Mesenchymal stem cell (in vitro differentiated cells and primary cell): Measurements from ENCODE around the gene ELFN1. TPM values are rescaled to one million over a fixed set of nuclear protein-coding genes. Genes with fewer than 3 reads are reported as not detected.

Source experiments
- DNase-seq: peaks from one replicate; pipeline ENCODE4 v3.0.0-alpha.2; 2013
- H2AFZ ChIP-seq: one replicate; pipeline ENCODE4 v1.6.1; 2013; ENCODE audit warnings: low read depth, mild to moderate bottlenecking, control low read depth, inconsistent platforms, low read length, moderate library complexity
- H2AK5ac ChIP-seq: 2 replicates; pipeline ENCODE4 v1.6.1; 2013; ENCODE audit warnings: low read length, moderate library complexity, mild to moderate bottlenecking, inconsistent platforms; ENCODE audit not compliant: severe bottlenecking
- H2BK120ac ChIP-seq: one replicate; pipeline ENCODE4 v1.6.1; 2013; ENCODE audit warnings: low read depth, mild to moderate bottlenecking, inconsistent platforms, low read length, moderate library complexity
- H2BK12ac ChIP-seq, 2 experiments: one replicate each; pipeline ENCODE4 v1.6.1; 2013; ENCODE audit warnings: inconsistent platforms in 2 of 2, low read length in 2 of 2, mild to moderate bottlenecking in 2 of 2, moderate library complexity in 2 of 2, control low read depth in 1 of 2
- H2BK15ac ChIP-seq: one replicate; pipeline ENCODE4 v1.6.1; 2013; ENCODE audit warnings: mild to moderate bottlenecking, low read depth, inconsistent platforms; ENCODE audit not compliant: poor library complexity, severe bottlenecking
- H2BK5ac ChIP-seq: 2 replicates; pipeline ENCODE4 v1.6.1; 2013; ENCODE audit warnings: low read depth, mild to moderate bottlenecking, low read length, control low read depth, inconsistent platforms; ENCODE audit not compliant: poor library complexity, severe bottlenecking
- H3K14ac ChIP-seq, 2 experiments: one replicate each; pipeline ENCODE4 v1.6.1; 2013; ENCODE audit warnings: inconsistent platforms in 2 of 2, low read length in 2 of 2, control low read depth in 1 of 2, mild to moderate bottlenecking in 1 of 2, moderate library complexity in 1 of 2
- H3K18ac ChIP-seq, 2 experiments: one replicate each; pipeline ENCODE4 v1.6.1; 2013; ENCODE audit warnings: inconsistent platforms in 2 of 2, low read length in 2 of 2, control low read depth in 1 of 2, low read depth in 1 of 2, mild to moderate bottlenecking in 1 of 2
- H3K23ac ChIP-seq, 2 experiments: one replicate each; pipeline ENCODE4 v1.6.1; 2013; ENCODE audit warnings: inconsistent platforms in 2 of 2, low read length in 2 of 2, mild to moderate bottlenecking in 2 of 2, moderate library complexity in 2 of 2, control low read depth in 1 of 2
- H3K27ac ChIP-seq: 2 replicates; pipeline ENCODE4 v1.5.1; 2013; ENCODE audit warnings: mild to moderate bottlenecking, moderate library complexity, low read length, control low read depth, inconsistent platforms; ENCODE audit not compliant: poor library complexity, severe bottlenecking
- H3K27me3 ChIP-seq, 2 experiments: 2 replicates each; pipeline versions ENCODE4 v1.6.1 to v1.7.0; 2013; ENCODE audit warnings: low read length in 2 of 2, mild to moderate bottlenecking in 2 of 2, moderate library complexity in 2 of 2, control low read depth in 1 of 2, inconsistent platforms in 1 of 2; ENCODE audit not compliant: control insufficient read depth in 1 of 2, insufficient read depth in 1 of 2
- H3K36me3 ChIP-seq, 2 experiments: 2 replicates each; pipeline versions ENCODE4 v1.6.1 to v1.7.0; 2013; ENCODE audit warnings: low read length in 2 of 2, control low read depth in 1 of 2, inconsistent platforms in 1 of 2, low read depth in 1 of 2, mild to moderate bottlenecking in 1 of 2; ENCODE audit not compliant: insufficient read depth in 2 of 2, control insufficient read depth in 1 of 2
- H3K4ac ChIP-seq, 2 experiments: one replicate each; pipeline ENCODE4 v1.6.1; 2013; ENCODE audit warnings: inconsistent platforms in 2 of 2, low read length in 2 of 2, mild to moderate bottlenecking in 2 of 2, moderate library complexity in 2 of 2, control low read depth in 1 of 2, low read depth in 1 of 2
- H3K4me1 ChIP-seq: 2 replicates; pipeline ENCODE4 v1.6.1; 2013; ENCODE audit warnings: low read depth, low read length, control low read depth; ENCODE audit not compliant: control insufficient read depth, insufficient read depth
- H3K4me2 ChIP-seq: 2 replicates; pipeline ENCODE4 v1.6.1; 2013; ENCODE audit warnings: low read length, mild to moderate bottlenecking, inconsistent platforms; ENCODE audit not compliant: poor library complexity, severe bottlenecking
- H3K4me3 ChIP-seq, 2 experiments: 2 replicates each; pipeline versions ENCODE4 v1.5.1 to v1.7.0; 2013; ENCODE audit warnings: low read length in 2 of 2, mild to moderate bottlenecking in 2 of 2, control low read depth in 1 of 2, low read depth in 1 of 2; ENCODE audit not compliant: insufficient read depth in 1 of 2
- H3K79me1 ChIP-seq: replicated peaks from 2 replicates; pipeline ENCODE4 v1.6.1; 2013; ENCODE audit warnings: mild to moderate bottlenecking, control low read depth, low read length, inconsistent platforms; ENCODE audit not compliant: poor library complexity, severe bottlenecking
- H3K9ac ChIP-seq: 2 replicates; pipeline ENCODE4 v1.7.0; 2013; ENCODE audit warnings: mild to moderate bottlenecking, low read length, moderate library complexity
- H3K9me3 ChIP-seq: 2 replicates; pipeline ENCODE4 v1.7.0; 2013; ENCODE audit warnings: mild to moderate bottlenecking, low read length; ENCODE audit not compliant: control insufficient read depth
- H4K8ac ChIP-seq: one replicate; pipeline ENCODE4 v1.6.1; 2013; ENCODE audit warnings: inconsistent platforms, mild to moderate bottlenecking, low read length, moderate library complexity
- H4K91ac ChIP-seq: one replicate; pipeline ENCODE4 v1.6.1; 2013; ENCODE audit warnings: mild to moderate bottlenecking, low read length, inconsistent platforms
- WGBS: methylation state at CpG from one replicate; pipeline ENCODE4 v1.1.7; 2013; ENCODE audit warnings: mixed read lengths; 5-methylcytosine and 5-hydroxymethylcytosine counted together
- polyA plus RNA-seq, 2 experiments: library from polyadenylated mRNA; stranded (reverse); fragments of 200-250 nt; gene quantifications; one replicate each; pipeline ENCODE4 v1.2.3, GENCODE V29; 2013

Gene ELFN1
- 0.04 TPM for polyA plus RNA-seq (2013, experiment 1 of 2)
- 0.05 TPM for polyA plus RNA-seq (2013, experiment 2 of 2)

DNA sequence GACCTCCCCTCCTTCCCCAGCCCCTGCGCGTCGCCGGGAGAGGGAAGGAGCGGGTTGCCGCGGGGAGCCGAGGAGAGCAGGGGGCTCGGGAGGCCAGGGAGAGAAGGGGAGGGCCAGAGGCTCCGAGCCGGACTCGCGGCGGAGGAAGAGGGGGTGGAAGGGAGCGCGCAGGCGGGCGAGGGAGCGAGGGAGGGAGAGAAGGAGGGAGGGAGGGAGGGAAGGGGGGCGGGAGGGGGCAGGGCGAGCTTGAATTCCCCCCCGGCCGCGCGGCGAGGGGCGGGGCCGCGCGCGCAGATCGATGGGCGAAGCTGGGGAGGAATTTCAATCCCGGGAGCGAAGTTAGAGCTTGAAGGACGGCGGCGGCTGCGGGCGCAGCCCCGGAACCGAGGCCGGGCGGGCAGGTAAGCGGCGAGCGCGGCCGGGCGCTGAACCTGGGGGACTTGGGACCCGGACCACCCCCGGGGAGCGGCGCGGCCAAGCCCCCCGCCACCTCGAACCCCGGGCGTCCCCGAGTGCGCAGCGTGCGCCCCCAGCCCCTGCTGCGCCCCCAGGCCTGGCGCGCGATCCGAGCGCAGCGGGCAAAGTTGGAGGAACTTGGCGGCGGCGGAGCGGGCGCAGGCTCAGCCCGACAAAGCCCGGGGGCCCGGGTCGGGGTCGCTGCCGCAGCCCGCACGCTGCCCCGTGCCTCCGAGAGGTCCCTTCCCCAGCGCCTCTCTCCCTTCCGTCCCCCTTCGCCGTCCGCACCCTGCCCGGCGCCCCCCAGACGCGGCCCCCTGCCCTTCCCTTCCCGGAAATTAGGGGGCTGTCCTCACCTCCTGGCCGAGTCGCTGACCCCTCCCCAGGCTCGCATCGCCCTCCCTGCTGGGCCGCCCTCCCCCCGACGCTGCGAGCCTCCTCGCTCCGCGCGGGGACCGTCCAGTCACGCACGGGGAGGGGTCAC lies at the start of gene ELFN1:
Gene ELFN1 (plus strand): TSS at position 324 of the 940 bp plus-strand sequence. CDS start 74,320 bp downstream, outside the sequence.
- Histone ChIP-seq H3K9me3 (no peaks in the 10 kb centered on the region), H2AFZ (no peak within 1 kb of the TSS), H3K79me1 (no peaks in the 10 kb centered on the region), H2BK120ac (no peak within 1 kb of the TSS), H3K9ac (no peak within 1 kb of the TSS), H2AK5ac (no peak within 1 kb of the TSS), H4K8ac (no peak within 1 kb of the TSS), H4K91ac (no peak within 1 kb of the TSS), H3K27me3 (peaks cover 63 to 75% of the 10 kb centered on the region in 2 experiments), H3K18ac (no peak within 1 kb of the TSS), H3K4ac (no peak within 1 kb of the TSS), H2BK12ac (no peak within 1 kb of the TSS), H3K14ac (no peak within 1 kb of the TSS), H3K27ac (no peak within 1 kb of the TSS), H2BK5ac (no peak within 1 kb of the TSS), H3K4me2 (peak within 1 kb of the TSS; percentile 78), H2BK15ac (peak within 1 kb of the TSS; percentile 69), H3K23ac (no peak within 1 kb of the TSS), H3K4me3 (peak within 1 kb of the TSS; percentile 34 to 44), H3K36me3 (no peaks in the 10 kb centered on the region), H3K4me1 (peaks cover 50% of the 10 kb centered on the region)
- DNase-seq = no peak
- WGBS = under 1% methylated on average over 59 of the region's 110 CpGs

DNA sequence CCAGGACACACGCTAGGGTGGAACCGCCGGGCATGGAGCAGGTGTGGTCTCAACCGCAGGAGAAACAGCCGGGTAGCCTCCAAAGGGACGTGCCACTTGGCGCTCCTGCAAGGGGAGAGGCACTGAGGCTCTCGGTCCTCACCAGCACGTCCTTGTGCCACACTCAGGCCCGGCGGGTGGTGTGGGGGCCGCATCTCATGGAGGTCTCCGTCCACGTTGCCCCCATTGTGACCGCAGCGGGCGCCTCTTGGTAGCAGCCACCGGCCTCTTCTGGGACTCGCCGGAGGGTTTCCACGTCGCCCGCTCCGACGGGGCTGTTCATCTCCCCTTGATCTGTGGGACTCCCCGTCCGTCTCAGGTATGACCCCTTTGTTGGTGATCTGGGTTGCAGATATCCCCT lies 49.2 kb upstream of the ELFN1 start:
- Histone ChIP-seq H3K27me3 (peaks cover 9 to 63% of the 10 kb centered on the region in 2 experiments), H2AK5ac (no peak overlapping the region), H3K18ac (no peak overlapping the region), H3K36me3 (no peaks in the 10 kb centered on the region), H3K23ac (no peak overlapping the region), H3K4me1 (no peaks in the 10 kb centered on the region), H3K9me3 (no peaks in the 10 kb centered on the region), H3K9ac (no peak overlapping the region), H2BK15ac (no peak overlapping the region), H2AFZ (no peak overlapping the region), H3K14ac (no peak overlapping the region), H3K79me1 (no peaks in the 10 kb centered on the region), H4K8ac (no peak overlapping the region), H3K4ac (no peak overlapping the region), H3K27ac (no peak overlapping the region), H2BK5ac (no peak overlapping the region), H3K4me3 (no peak overlapping the region), H2BK120ac (no peak overlapping the region), H4K91ac (no peak overlapping the region), H2BK12ac (no peak overlapping the region), H3K4me2 (no peak overlapping the region)
- WGBS = 92% methylated on average over 27 of the region's 27 CpGs
- no peak for DNase-seq

DNA sequence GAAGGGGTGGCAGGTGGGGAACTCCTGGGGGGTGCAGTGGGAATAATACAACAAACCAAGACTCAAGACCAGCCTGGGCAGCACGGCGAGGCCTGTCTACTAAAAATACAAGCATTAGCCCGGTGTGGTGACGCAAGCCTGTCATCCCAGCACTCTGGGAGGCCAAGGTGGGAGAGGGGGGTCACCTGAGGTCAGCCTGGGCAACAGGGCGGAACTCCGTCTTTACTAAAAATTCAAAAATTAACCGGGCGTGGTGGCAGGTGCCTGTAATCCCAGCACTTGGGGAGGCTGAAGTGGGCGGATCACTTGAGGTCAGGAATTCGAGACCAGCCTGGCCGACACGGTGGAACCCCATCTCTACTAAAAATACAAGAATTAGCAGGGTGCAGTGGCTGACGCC lies 48.4 kb upstream of the ELFN1 start:
- Histone ChIP-seq H4K8ac (no peak overlapping the region), H3K79me1 (no peaks in the 10 kb centered on the region), H3K23ac (no peak overlapping the region), H2BK5ac (no peak overlapping the region), H3K18ac (no peak overlapping the region), H3K27me3 (peaks cover 9 to 55% of the 10 kb centered on the region in 2 experiments), H3K36me3 (no peaks in the 10 kb centered on the region), H3K4ac (no peak overlapping the region), H2AFZ (no peak overlapping the region), H3K9ac (no peak overlapping the region), H3K4me3 (no peak overlapping the region), H4K91ac (no peak overlapping the region), H3K4me2 (no peak overlapping the region), H3K27ac (no peak overlapping the region), H3K14ac (no peak overlapping the region), H2AK5ac (no peak overlapping the region), H2BK15ac (no peak overlapping the region), H3K9me3 (no peaks in the 10 kb centered on the region), H3K4me1 (no peaks in the 10 kb centered on the region), H2BK12ac (no peak overlapping the region), H2BK120ac (no peak overlapping the region)
- WGBS = 89% methylated on average over 13 of the region's 13 CpGs
- no peak for DNase-seq

DNA sequence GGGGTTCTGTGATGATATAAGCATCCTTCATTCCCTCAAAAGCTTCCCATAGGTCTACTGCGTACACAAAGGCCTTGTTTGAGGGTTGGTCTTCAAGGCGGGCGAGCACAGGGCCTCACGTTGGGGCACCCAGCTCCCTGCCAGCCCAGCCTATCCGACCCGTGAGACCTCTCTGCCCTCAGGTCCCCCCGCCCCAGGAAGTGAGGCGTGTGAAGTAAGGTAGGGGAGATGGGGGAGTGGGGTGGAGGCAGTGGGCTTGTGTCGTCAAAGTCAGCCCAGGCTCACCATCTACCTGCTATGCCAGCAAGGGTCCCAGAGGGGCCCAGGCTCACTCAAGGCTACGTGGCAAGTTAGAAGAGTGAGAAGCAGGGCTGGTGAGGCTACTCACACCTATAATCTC lies 47.6 kb upstream of the ELFN1 start:
- Histone ChIP-seq H3K4ac (no peak overlapping the region), H3K9ac (no peak overlapping the region), H2AFZ (no peak overlapping the region), H3K14ac (no peak overlapping the region), H3K4me1 (no peaks in the 10 kb centered on the region), H2BK120ac (no peak overlapping the region), H3K18ac (no peak overlapping the region), H4K91ac (no peak overlapping the region), H3K4me2 (no peak overlapping the region), H2BK12ac (no peak overlapping the region), H3K9me3 (no peaks in the 10 kb centered on the region), H2BK5ac (no peak overlapping the region), H3K4me3 (no peak overlapping the region), H2AK5ac (no peak overlapping the region), H3K23ac (no peak overlapping the region), H2BK15ac (no peak overlapping the region), H4K8ac (no peak overlapping the region), H3K27ac (no peak overlapping the region), H3K27me3 (peaks cover 9 to 51% of the 10 kb centered on the region in 2 experiments), H3K79me1 (no peaks in the 10 kb centered on the region), H3K36me3 (no peaks in the 10 kb centered on the region)
- DNase-seq = no peak
- WGBS = 84% methylated on average over 9 of the region's 10 CpGs
